Smooth muscle cell (in vitro differentiated cells): ENCODE data around the gene FGF18. TPM values are rescaled to one million over a fixed set of nuclear protein-coding genes. Genes with fewer than 3 reads are reported as not detected.

Source experiments
- DNase-seq: peaks from one replicate; lab custom pipeline; 2025; ENCODE audit not compliant: unreplicated experiment; lab: John Stamatoyannopoulos, UW
- H2AFZ ChIP-seq: fragments of 200-600 bp; sonication (generic); 2 replicates; pipeline ENCODE4 v1.6.0; 2016; ENCODE audit warnings: antibody characterized with exemption, low read depth, mild to moderate bottlenecking
- H3F3A ChIP-seq: fragments of 200-600 bp; sonication (generic); 2 replicates; pipeline ENCODE4 v1.6.0; 2017; ENCODE audit warnings: antibody characterized with exemption, low read depth
- H3K27ac ChIP-seq: fragments of 200-600 bp; sonication (generic); 2 replicates; pipeline ENCODE4 v1.5.1; 2016; ENCODE audit warnings: low read depth, mild to moderate bottlenecking
- H3K27me3 ChIP-seq: fragments of 200-600 bp; sonication (generic); 2 replicates; pipeline ENCODE4 v1.6.1; 2016; ENCODE audit warnings: low read depth, mild to moderate bottlenecking
- H3K36me3 ChIP-seq: fragments of 200-600 bp; sonication (generic); 2 replicates; pipeline ENCODE4 v1.5.1; 2016; ENCODE audit warnings: low read depth
- H3K4me1 ChIP-seq: fragments of 200-600 bp; sonication (generic); 2 replicates; pipeline ENCODE4 v1.5.1; 2016; ENCODE audit warnings: low read depth
- H3K4me2 ChIP-seq: fragments of 200-600 bp; sonication (generic); 2 replicates; pipeline ENCODE4 v1.6.0; 2016; ENCODE audit warnings: mild to moderate bottlenecking
- H3K4me3 ChIP-seq: fragments of 200-600 bp; sonication (generic); 2 replicates; pipeline ENCODE4 v1.5.1; 2016; ENCODE audit warnings: mild to moderate bottlenecking
- H3K79me2 ChIP-seq: fragments of 200-600 bp; sonication (generic); 2 replicates; pipeline ENCODE4 v1.6.0; 2016; ENCODE audit warnings: low read depth, mild to moderate bottlenecking
- H3K9ac ChIP-seq: fragments of 200-600 bp; sonication (generic); 2 replicates; pipeline ENCODE4 v1.6.0; 2016; ENCODE audit warnings: low read depth
- H3K9me3 ChIP-seq: fragments of 200-600 bp; sonication (generic); replicated peaks from 2 replicates; pipeline ENCODE4 v1.5.1; 2016; ENCODE audit warnings: low read depth
- H4K20me1 ChIP-seq: fragments of 200-600 bp; sonication (generic); 2 replicates; pipeline ENCODE4 v1.6.0; 2016; ENCODE audit warnings: low read depth
- WGBS: methylation state at CpG from one replicate; pipeline ENCODE4 v1.1.7; 2016; ENCODE audit warnings: low lambda C conversion rate; 5-methylcytosine and 5-hydroxymethylcytosine counted together
- polyA plus RNA-seq: library from polyadenylated mRNA; unstranded; fragments of >200 nt; fragmentation: Nextera tagmentation; extraction: Ambion mirVana; gene quantifications from 2 replicates; pipeline ENCODE4 v1.2.1, GENCODE V29; 2016
- total RNA-seq: library from RNA; depleted of rRNA; stranded (reverse); fragments of >200 nt; gene quantifications from 2 replicates; pipeline ENCODE4 v1.2.3, GENCODE V29; 2014
- TF ChIP-seq, protein P1 (sequence below): fragments of 200-600 bp; sonication (generic); IDR thresholded peaks from 2 replicates; pipeline ENCODE4 v1.5.1; 2017; ENCODE audit warnings: borderline replicate concordance, mild to moderate bottlenecking, antibody characterized with exemption; ENCODE audit not compliant: insufficient read depth, poor library complexity, severe bottlenecking

FGF18 gene
- total and polyA plus RNA-seq, 2 experiments from 2014 or later, result 0.21 TPM; not detected in 1

DNA sequence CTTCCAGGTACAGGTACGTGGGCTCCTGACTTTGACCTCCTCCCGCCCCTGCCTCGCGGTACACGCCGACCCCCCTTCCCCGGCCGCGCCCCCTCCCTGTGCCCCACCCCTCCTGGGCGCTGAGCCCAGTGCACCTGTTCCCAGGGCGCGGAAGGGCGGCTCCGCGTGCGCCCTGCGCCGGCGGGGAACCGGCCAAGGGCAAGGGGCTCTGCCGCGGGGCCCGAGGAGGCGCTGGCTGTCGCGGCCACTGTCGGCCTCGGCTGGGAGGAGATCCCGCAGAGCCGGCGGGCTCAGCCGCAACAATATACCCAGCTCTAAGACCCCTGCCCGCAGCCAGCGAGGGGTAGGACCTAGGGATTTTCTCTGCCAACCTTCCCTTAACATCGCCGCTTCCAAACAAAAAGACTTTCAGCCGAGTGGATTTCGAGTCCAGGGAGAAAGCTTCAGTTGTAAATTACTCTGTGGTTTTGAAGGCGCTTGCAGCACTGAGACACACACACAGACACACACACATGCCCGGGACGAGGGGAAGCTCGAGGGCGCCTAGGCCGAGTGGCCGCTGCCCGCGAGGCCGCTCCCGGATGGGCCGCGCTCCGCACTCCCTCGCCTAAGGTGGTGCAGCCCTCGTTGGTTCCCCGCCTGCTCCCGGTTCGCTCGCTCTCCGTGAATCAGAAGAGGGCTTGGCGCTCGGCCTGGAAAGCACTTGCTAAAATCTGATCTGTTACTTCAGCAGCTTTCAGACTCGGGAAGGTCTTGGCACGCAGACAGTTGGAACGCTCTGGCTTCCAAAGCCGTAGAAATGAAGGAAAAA lies 1.2 kb downstream of the FGF18 start:
- peaks cover 55% of the 10 kb centered on the region for H4K20me1 ChIP-seq
- no peak overlapping the region for H3K9ac ChIP-seq
- no peak for DNase-seq
- H3K4me2 ChIP-seq, result peak overlapping the region; percentile 96
- H3K27me3 ChIP-seq, result peaks cover 16% of the 10 kb centered on the region
- H3K9me3 ChIP-seq, result no peaks in the 10 kb centered on the region
- H3F3A ChIP-seq, result peaks cover 3% of the 10 kb centered on the region
- peaks cover 12% of the 10 kb centered on the region for H3K4me1 ChIP-seq
- 5% methylated on average over 49 of the region's 65 CpGs for WGBS
- H3K4me3 ChIP-seq, result peak overlapping the region; percentile 53
- H3K36me3 ChIP-seq, result no peaks in the 10 kb centered on the region
- no peak overlapping the region for H3K27ac ChIP-seq
- no peaks in the 10 kb centered on the region for H3K79me2 ChIP-seq
- H2AFZ ChIP-seq, result no peak overlapping the region
- TF ChIP-seq, protein P1, sequence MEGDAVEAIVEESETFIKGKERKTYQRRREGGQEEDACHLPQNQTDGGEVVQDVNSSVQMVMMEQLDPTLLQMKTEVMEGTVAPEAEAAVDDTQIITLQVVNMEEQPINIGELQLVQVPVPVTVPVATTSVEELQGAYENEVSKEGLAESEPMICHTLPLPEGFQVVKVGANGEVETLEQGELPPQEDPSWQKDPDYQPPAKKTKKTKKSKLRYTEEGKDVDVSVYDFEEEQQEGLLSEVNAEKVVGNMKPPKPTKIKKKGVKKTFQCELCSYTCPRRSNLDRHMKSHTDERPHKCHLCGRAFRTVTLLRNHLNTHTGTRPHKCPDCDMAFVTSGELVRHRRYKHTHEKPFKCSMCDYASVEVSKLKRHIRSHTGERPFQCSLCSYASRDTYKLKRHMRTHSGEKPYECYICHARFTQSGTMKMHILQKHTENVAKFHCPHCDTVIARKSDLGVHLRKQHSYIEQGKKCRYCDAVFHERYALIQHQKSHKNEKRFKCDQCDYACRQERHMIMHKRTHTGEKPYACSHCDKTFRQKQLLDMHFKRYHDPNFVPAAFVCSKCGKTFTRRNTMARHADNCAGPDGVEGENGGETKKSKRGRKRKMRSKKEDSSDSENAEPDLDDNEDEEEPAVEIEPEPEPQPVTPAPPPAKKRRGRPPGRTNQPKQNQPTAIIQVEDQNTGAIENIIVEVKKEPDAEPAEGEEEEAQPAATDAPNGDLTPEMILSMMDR, result no peak

DNA sequence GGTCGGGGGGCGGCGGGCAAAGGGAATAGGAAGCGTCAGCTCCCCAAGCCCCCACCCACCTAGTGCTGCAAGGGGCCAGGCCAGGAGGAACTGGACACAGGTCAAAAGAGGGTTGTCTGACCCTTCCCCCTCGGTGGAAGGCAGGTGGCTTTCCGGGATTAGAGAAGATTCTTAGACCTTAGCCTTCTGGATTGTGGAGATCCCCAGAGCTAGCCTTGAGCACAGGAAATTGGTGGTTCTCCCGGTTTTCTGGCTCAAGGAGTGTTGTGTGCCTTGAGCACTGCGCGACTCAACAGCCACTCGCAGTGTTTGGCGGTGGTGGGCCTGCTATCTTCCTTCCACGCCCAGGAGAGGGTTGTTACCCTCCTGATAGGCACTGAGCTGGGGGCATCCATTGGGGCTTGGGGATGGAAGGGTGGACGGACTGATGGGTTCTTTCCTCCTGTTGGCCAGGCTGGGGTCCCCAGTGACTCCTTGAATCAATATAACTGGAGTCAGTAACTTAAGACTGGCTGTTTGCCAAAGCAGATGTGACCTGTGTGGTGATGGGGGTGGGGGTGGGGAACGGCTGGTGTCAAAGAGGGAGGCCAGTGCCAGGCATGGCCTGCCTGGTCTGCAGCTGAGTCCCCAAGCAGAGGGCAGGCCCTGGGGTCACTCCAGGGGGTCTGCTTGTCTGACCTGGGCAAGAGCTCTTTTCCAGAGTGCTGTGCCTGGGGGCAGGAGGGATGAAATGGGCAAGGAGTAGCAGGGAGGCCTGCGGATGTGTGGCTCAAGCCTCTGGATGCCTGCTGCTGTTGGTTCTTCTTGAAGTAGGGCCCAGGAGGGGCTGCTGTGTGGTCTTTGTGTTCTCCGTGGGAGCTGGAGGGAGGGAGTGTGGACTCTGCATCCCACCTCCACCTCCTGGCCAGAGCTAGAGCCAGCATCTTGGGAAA lies 2.1 kb downstream of the FGF18 start:
- no peak for DNase-seq
- Histone ChIP-seq H3K4me3 (no peak overlapping the region), H3K9ac (no peak overlapping the region), H3K27me3 (peaks cover 16% of the 10 kb centered on the region), H3K9me3 (no peaks in the 10 kb centered on the region), H2AFZ (no peak overlapping the region), H3K79me2 (no peaks in the 10 kb centered on the region), H3K36me3 (no peaks in the 10 kb centered on the region), H3K27ac (no peak overlapping the region), H4K20me1 (peaks cover 46% of the 10 kb centered on the region), H3F3A (no peaks in the 10 kb centered on the region), H3K4me2 (no peak overlapping the region), H3K4me1 (peaks cover 12% of the 10 kb centered on the region)
- TF ChIP-seq, protein P1, result no peak
- WGBS, result 57% methylated on average over 16 of the region's 16 CpGs

DNA sequence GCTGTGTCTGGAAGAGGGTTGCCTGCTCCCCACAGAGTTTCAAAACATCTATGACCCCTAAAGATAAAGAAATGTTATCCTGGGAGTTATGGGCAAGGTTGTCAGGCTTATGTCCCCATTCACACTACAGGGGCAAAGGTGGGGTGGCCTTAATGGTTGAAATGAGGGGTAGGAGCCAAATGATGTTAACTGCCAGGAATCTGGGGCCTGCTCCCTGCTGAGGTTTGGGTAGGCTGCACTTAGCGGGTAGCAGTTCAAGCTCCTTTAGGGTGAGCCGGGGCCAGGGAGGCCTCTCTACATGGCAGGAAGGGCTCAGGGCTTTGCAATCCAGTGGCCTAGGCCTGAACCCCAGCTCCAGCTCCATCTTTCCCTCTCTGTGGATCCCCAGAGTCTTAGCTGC lies 3.0 kb downstream of the FGF18 start:
- H3K36me3 ChIP-seq, result no peaks in the 10 kb centered on the region
- H4K20me1 ChIP-seq, result peaks cover 37% of the 10 kb centered on the region
- no peak overlapping the region for H3K27ac ChIP-seq
- no peak for DNase-seq
- no peaks in the 10 kb centered on the region for H3K79me2 ChIP-seq
- H3K4me2 ChIP-seq, result no peak overlapping the region
- TF ChIP-seq, protein P1, result no peak
- no peaks in the 10 kb centered on the region for H3K9me3 ChIP-seq
- H3F3A ChIP-seq, result no peaks in the 10 kb centered on the region
- H2AFZ ChIP-seq, result no peak overlapping the region
- no peak overlapping the region for H3K9ac ChIP-seq
- 97% methylated on average over 2 of the region's 2 CpGs for WGBS
- peaks cover 16% of the 10 kb centered on the region for H3K27me3 ChIP-seq
- H3K4me1 ChIP-seq, result peaks cover 12% of the 10 kb centered on the region
- no peak overlapping the region for H3K4me3 ChIP-seq
